Activated B cell treated with CpG ODN at 0.5 μM for 24 hours (primary cell): ENCODE results near the gene CFI. TPM values are rescaled to one million over a fixed set of nuclear protein-coding genes. Genes with fewer than 3 reads are reported as not detected.
A peak's percentile ranks its signal among the peaks of the same experiment; 100 is the strongest.

Experiments
- ATAC-seq: fragments of 200-7000 bp; cut with Tn5 transposase; one replicate; pipeline ENCODE4 v1.10.0; 2021; ENCODE audit warnings: low read depth, mild to moderate bottlenecking, moderate library complexity
- CTCF ChIA-PET: fragments of 350-600 bp; sonication (Branson Sonifier 250); formaldehyde crosslinking; loops from one replicate; lab custom pipeline; 2021; ENCODE audit warnings: antibody characterized with exemption; lab: Charles Lee
- POLR2A ChIA-PET: fragments of 350-600 bp; sonication (Branson Sonifier 250); formaldehyde crosslinking; loops from one replicate; lab custom pipeline; 2021; ENCODE audit warnings: antibody characterized with exemption; lab: Charles Lee
- DNase-seq: peaks from one replicate; pipeline ENCODE4 v3.0.0; 2022
- H3K27ac Mint-ChIP-seq: one replicate; pipeline ENCODE4 v1.8.0; 2020; ENCODE audit warnings: mixed read lengths
- H3K27me3 Mint-ChIP-seq: one replicate; pipeline ENCODE4 v1.8.0; 2021; ENCODE audit warnings: mixed read lengths
- H3K36me3 Mint-ChIP-seq: one replicate; pipeline ENCODE4 v1.8.0; 2021; ENCODE audit warnings: low read depth, mixed read lengths
- H3K4me1 Mint-ChIP-seq: one replicate; pipeline ENCODE4 v1.8.0; 2021; ENCODE audit warnings: mixed read lengths
- H3K4me3 Mint-ChIP-seq: one replicate; pipeline ENCODE4 v1.8.0; 2020; ENCODE audit warnings: mild to moderate bottlenecking, mixed read lengths
- H3K9me3 Mint-ChIP-seq: one replicate; pipeline ENCODE4 v1.8.0; 2020; ENCODE audit warnings: mixed read lengths
- intact Hi-C: fragments of 100-400 bp; cut with micrococcal nuclease; formaldehyde crosslinking; loops from one replicate; pipeline ENCODE4 v1.15.1; 2024
- total RNA-seq: library from RNA; stranded (reverse); gene quantifications from 2 replicates; pipeline ENCODE4 v1.2.3, GENCODE V29; 2022
- TF ChIP-seq, protein P1 (sequence below): fragments of 200-600 bp; IDR thresholded peaks from one replicate; pipeline ENCODE4 v1.8.0; 2022; ENCODE audit warnings: antibody characterized with exemption, mild to moderate bottlenecking

Gene CFI
- total RNA-seq, 1 donor from 2014 or later, result not detected

DNA sequence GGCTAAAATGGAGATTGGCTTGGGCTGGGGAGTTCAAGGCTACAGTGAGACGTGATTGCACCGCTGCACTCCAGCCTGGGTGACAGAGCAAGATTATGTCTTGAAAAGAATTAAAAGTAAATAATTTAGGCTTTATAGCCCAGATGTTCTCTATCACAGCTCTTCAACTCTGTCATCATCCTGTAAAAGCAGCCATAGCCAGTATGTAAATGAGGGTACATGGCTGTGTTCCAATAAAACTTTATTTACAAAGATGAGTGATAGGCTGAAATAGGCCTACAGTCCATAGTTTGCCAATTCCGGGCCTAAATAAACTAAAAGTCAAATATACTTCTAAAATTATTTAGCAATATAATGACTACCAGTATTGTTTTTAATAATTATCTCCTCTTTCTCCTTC is 35.2 kb upstream of the CFI start:
- no peak for ATAC-seq
- POLR2A ChIA-PET, result interaction anchor here (0.7 kb wide), 1 partner anchor 75 kb away, joined by 3 read pairs; no protein-coding TSS in a partner anchor
- no peak overlapping the region for H3K4me3 Mint-ChIP-seq
- no peaks in the 10 kb centered on the region for H3K27me3 Mint-ChIP-seq
- intact Hi-C loops, result no loop called here
- H3K27ac Mint-ChIP-seq, result no peak overlapping the region
- H3K9me3 Mint-ChIP-seq, result no peaks in the 10 kb centered on the region
- CTCF ChIA-PET, result no interaction called here
- no peak for DNase-seq
- H3K4me1 Mint-ChIP-seq, result no peaks in the 10 kb centered on the region
- TF ChIP-seq, protein P1, sequence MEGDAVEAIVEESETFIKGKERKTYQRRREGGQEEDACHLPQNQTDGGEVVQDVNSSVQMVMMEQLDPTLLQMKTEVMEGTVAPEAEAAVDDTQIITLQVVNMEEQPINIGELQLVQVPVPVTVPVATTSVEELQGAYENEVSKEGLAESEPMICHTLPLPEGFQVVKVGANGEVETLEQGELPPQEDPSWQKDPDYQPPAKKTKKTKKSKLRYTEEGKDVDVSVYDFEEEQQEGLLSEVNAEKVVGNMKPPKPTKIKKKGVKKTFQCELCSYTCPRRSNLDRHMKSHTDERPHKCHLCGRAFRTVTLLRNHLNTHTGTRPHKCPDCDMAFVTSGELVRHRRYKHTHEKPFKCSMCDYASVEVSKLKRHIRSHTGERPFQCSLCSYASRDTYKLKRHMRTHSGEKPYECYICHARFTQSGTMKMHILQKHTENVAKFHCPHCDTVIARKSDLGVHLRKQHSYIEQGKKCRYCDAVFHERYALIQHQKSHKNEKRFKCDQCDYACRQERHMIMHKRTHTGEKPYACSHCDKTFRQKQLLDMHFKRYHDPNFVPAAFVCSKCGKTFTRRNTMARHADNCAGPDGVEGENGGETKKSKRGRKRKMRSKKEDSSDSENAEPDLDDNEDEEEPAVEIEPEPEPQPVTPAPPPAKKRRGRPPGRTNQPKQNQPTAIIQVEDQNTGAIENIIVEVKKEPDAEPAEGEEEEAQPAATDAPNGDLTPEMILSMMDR, result no peak
- no peaks in the 10 kb centered on the region for H3K36me3 Mint-ChIP-seq

DNA sequence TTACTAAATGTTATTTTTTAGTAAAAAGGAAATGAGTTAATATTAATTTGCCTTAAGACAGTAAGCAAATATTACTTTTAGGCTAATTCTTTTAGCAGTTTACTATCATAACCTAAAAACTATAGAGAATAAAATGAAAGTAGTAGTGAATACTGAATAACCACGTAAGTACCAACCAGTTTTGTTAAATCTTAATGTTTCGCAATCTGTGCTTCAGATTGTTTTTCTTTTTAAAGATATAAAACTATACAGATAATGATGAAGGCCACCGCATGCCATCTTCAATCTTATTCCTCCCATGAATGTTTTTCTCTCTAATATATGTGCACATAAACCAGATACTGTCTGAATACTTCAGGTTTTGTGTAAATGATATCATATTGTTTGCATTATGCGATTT is 32.0 kb upstream of the CFI start:
- DNase-seq, result no peak
- Mint-ChIP-seq H3K36me3 (no peaks in the 10 kb centered on the region), H3K9me3 (no peaks in the 10 kb centered on the region), H3K27me3 (no peaks in the 10 kb centered on the region), H3K4me1 (no peaks in the 10 kb centered on the region), H3K27ac (no peak overlapping the region), H3K4me3 (no peak overlapping the region)
- POLR2A ChIA-PET, result no interaction called here
- CTCF ChIA-PET, result no interaction called here
- ATAC-seq, result no peak
- TF ChIP-seq, protein P1, result no peak
- intact Hi-C loops, result no loop called here

DNA sequence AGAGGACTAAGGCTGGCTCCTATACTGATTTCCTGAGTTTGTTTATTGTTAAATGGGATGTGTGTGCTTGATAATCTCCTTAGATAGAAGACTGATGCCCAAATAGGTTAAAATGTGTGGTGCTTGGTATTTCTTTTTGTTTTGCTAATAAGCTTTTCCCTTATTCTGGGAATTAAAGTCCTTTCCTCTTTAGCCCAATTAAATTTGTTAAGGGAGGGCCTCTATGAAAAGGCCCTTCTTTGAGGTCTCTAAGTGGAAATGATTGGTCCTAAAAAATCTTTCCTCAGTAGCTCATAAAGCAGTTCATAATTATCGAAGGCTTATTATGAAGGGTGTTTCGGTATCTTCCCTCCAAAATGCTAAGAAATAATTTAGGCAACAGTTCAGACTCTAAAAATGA is 25.9 kb upstream of the CFI start, which contains the start of gene RRH:
Gene RRH (plus strand): TSS at position 301 of the 400 bp plus-strand sequence. CDS start 56 bp downstream, at position 357.
- DNase-seq, result no peak
- POLR2A ChIA-PET, result no interaction called here
- TF ChIP-seq, protein P1, result no peak
- H3K9me3 Mint-ChIP-seq, result no peaks in the 10 kb centered on the region
- no peaks in the 10 kb centered on the region for H3K4me1 Mint-ChIP-seq
- H3K27me3 Mint-ChIP-seq, result no peaks in the 10 kb centered on the region
- intact Hi-C loops, result loop anchor here (5.0 kb wide), 1 partner anchor 150 kb away; no protein-coding TSS in a partner anchor
- no peak within 1 kb of the TSS for H3K27ac Mint-ChIP-seq
- H3K4me3 Mint-ChIP-seq, result no peak within 1 kb of the TSS
- ATAC-seq, result no peak
- CTCF ChIA-PET, result interaction anchor here (4.2 kb wide), 1 partner anchor 405 kb away, joined by 25 read pairs; no protein-coding TSS in a partner anchor
- peaks cover 25% of the 10 kb centered on the region for H3K36me3 Mint-ChIP-seq

DNA sequence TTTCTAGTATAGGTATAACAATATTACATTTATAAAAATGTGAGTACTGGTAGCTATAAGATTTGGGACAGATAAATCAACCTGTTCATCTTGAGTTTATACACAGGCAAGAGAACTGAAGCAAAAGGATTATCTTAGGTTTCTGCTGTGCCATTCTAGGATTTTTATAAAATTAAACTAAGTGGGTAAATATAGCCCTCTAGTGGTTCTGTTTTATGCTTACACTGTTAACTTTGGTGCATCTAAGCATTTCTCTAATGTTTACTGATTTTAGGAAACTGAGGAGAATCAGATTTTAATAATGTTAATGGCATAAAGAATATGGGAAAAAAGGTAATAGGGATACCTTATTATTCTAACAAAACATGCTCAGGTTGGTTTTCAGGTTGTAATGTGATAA is 24.9 kb upstream of the CFI start:
- no peaks in the 10 kb centered on the region for H3K27me3 Mint-ChIP-seq
- TF ChIP-seq, protein P1, result no peak
- H3K4me3 Mint-ChIP-seq, result no peak overlapping the region
- H3K36me3 Mint-ChIP-seq, result peaks cover 32% of the 10 kb centered on the region
- DNase-seq (no peak), ATAC-seq (peak; percentile 45)
- CTCF ChIA-PET, result interaction anchor here (1.4 to 4.2 kb wide), 2 partner anchors 152 to 404 kb away, joined by 3 to 25 read pairs; no protein-coding TSS in a partner anchor
- H3K4me1 Mint-ChIP-seq, result no peaks in the 10 kb centered on the region
- POLR2A ChIA-PET, result no interaction called here
- H3K27ac Mint-ChIP-seq, result no peak overlapping the region
- intact Hi-C loops, result loop anchor here (1.0 to 5.0 kb wide), 2 partner anchors 151 to 404 kb away; no protein-coding TSS in a partner anchor
- no peaks in the 10 kb centered on the region for H3K9me3 Mint-ChIP-seq

DNA sequence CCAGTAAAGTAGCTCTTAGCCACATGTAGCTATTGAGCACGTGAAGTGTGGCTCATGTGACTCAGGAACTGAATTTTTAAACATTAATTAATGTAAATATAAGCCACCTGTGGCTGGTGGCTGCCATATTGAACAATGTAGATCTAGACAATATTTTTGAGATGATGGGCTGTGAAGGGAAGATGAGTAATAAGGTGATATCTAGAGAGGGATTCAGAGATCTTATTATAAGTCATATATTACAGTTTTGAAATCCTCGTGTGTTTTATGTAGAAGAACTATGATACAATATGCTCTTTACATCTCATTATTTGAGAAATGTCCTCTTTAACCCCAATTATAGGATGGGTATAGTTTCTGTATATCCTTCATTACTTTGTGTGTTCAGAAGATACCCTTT is 19.4 kb upstream of the CFI start:
- TF ChIP-seq, protein P1, result no peak
- H3K36me3 Mint-ChIP-seq, result peaks cover 69% of the 10 kb centered on the region
- no peak overlapping the region for H3K27ac Mint-ChIP-seq
- intact Hi-C loops, result no loop called here
- DNase-seq (no peak), ATAC-seq (no peak)
- no peaks in the 10 kb centered on the region for H3K27me3 Mint-ChIP-seq
- no peaks in the 10 kb centered on the region for H3K9me3 Mint-ChIP-seq
- no peak overlapping the region for H3K4me3 Mint-ChIP-seq
- CTCF ChIA-PET, result no interaction called here
- peaks cover 12% of the 10 kb centered on the region for H3K4me1 Mint-ChIP-seq
- POLR2A ChIA-PET, result no interaction called here
